Caco-2 (cell line): Measurements from ENCODE around the gene DCTN3. TPM values are rescaled to one million over a fixed set of nuclear protein-coding genes. Genes with fewer than 3 reads are reported as not detected.

Experiments used
- BruUV-seq: library from RNA; stranded (reverse); fragments of 400-500 nt; replicated peaks from 2 replicates; lab custom pipeline; 2021; lab: Mats Ljungman, UMichigan
- CTCF ChIA-PET: fragments of 300-600 bp; sonication (Branson Sonifier 250); formaldehyde crosslinking; loops from one replicate; lab custom pipeline; 2022; ENCODE audit warnings: antibody characterized with exemption; lab: Charles Lee
- POLR2A ChIA-PET: fragments of 300-600 bp; sonication (Branson Sonifier 250); formaldehyde crosslinking; loops from one replicate; lab custom pipeline; 2022; ENCODE audit warnings: antibody characterized with exemption; lab: Charles Lee
- DNase-seq, 2 experiments: peaks; one replicate each; pipeline versions ENCODE4 v3.0.0 to v3.0.0-alpha.2; 2020 to 2022
- H3K27me3 ChIP-seq: replicated peaks from 2 replicates; pipeline ENCODE4 v1.6.0; 2011; ENCODE audit warnings: low read length; ENCODE audit not compliant: control insufficient read depth, insufficient read depth
- H3K36me3 ChIP-seq: 2 replicates; pipeline ENCODE4 v1.5.1; 2011; ENCODE audit warnings: low read length; ENCODE audit not compliant: control insufficient read depth, insufficient read depth
- H3K4me1 ChIP-seq: fragments of 250-450 bp; sonication (Bioruptor Pico); 2 replicates; pipeline ENCODE4 v1.5.1; 2020; ENCODE audit warnings: mild to moderate bottlenecking
- H3K4me3 ChIP-seq: 2 replicates; pipeline ENCODE4 v1.5.1; 2011; ENCODE audit warnings: low read depth, mild to moderate bottlenecking, control low read depth, low read length
- H3K9me3 ChIP-seq: fragments of 250-450 bp; sonication (Bioruptor Pico); 2 replicates; pipeline ENCODE4 v1.5.1; 2020; ENCODE audit warnings: mild to moderate bottlenecking, moderate library complexity
- H3K27ac Mint-ChIP-seq: one replicate; pipeline ENCODE4 v1.8.0; 2022; ENCODE audit warnings: mixed read lengths; ENCODE audit not compliant: unreplicated experiment
- H3K27me3 Mint-ChIP-seq: one replicate; pipeline ENCODE4 v1.8.0; 2022; ENCODE audit warnings: mixed read lengths; ENCODE audit not compliant: insufficient read depth, unreplicated experiment
- H3K36me3 Mint-ChIP-seq: one replicate; pipeline ENCODE4 v1.8.0; 2022; ENCODE audit warnings: mild to moderate bottlenecking, mixed read lengths; ENCODE audit not compliant: insufficient read depth, unreplicated experiment
- H3K4me1 Mint-ChIP-seq: one replicate; pipeline ENCODE4 v1.8.0; 2022; ENCODE audit warnings: low read depth, mixed read lengths; ENCODE audit not compliant: unreplicated experiment
- H3K4me3 Mint-ChIP-seq: one replicate; pipeline ENCODE4 v1.8.0; 2022; ENCODE audit warnings: mild to moderate bottlenecking, moderate library complexity, mixed read lengths; ENCODE audit not compliant: unreplicated experiment
- H3K9me3 Mint-ChIP-seq: one replicate; pipeline ENCODE4 v1.8.0; 2022; ENCODE audit warnings: mixed read lengths; ENCODE audit not compliant: unreplicated experiment
- CTCF ChIP-seq, 2 experiments: fragments of 200-600 bp in 1 of 2; IDR thresholded peaks; 1 replicate in 1 of 2; 2 replicates in 1 of 2; pipeline versions ENCODE4 v1.5.1 to v1.8.0; 2011 to 2022; ENCODE audit warnings: antibody characterized with exemption in 1 of 2, control low read depth in 1 of 2, inconsistent platforms in 1 of 2, low read depth in 1 of 2, low read length in 1 of 2, mild to moderate bottlenecking in 1 of 2, moderate library complexity in 1 of 2; ENCODE audit not compliant: insufficient read depth in 1 of 2, severe bottlenecking in 1 of 2, unreplicated experiment in 1 of 2
- intact Hi-C: fragments of 100-400 bp; cut with micrococcal nuclease; formaldehyde crosslinking; loops from one replicate; pipeline ENCODE4 v1.10.0; 2022; ENCODE audit not compliant: unreplicated experiment
- total RNA-seq: library from RNA; stranded (reverse); gene quantifications from 2 replicates; pipeline ENCODE4 v1.2.3, GENCODE V29; 2022

DCTN3 gene
- total RNA-seq, 1 experiment from 2014 or later: 70.0 TPM

GRCh38 chr9:34572092-34572491, 48.2 kb downstream of the DCTN3 start:
- no peak overlapping the region for H3K27ac Mint-ChIP-seq
- CTCF ChIA-PET: no interaction called here
- H3K27me3 Mint-ChIP-seq: peaks cover 10% of the 10 kb centered on the region
- DNase-seq: no peak
- Histone ChIP-seq H3K9me3 (no peaks in the 10 kb centered on the region), H3K4me3 (no peak overlapping the region), H3K4me1 (no peaks in the 10 kb centered on the region), H3K27me3 (no peaks in the 10 kb centered on the region; the same call in 1 of the 2 replicates), H3K36me3 (no peaks in the 10 kb centered on the region)
- no peak overlapping the region for H3K4me3 Mint-ChIP-seq
- no TSS peak for BruUV-seq
- H3K9me3 Mint-ChIP-seq: no peaks in the 10 kb centered on the region
- no peaks in the 10 kb centered on the region for H3K36me3 Mint-ChIP-seq
- POLR2A ChIA-PET: no interaction called here
- no peaks in the 10 kb centered on the region for H3K4me1 Mint-ChIP-seq
- intact Hi-C loops: no loop called here
- TF ChIP-seq CTCF (IDR thresholded peaks at IDR 0.05; ENCODE audit: insufficient read depth in 1 of 2, low read depth in 1 of 2, low read length in 1 of 2, severe bottlenecking in 1 of 2, unreplicated experiment in 1 of 2): no peak

GRCh38 chr9:34571481-34571810, 48.8 kb downstream of the DCTN3 start:
- no peak overlapping the region for H3K4me3 Mint-ChIP-seq
- H3K4me1 Mint-ChIP-seq: no peaks in the 10 kb centered on the region
- no peaks in the 10 kb centered on the region for H3K9me3 Mint-ChIP-seq
- H3K27me3 Mint-ChIP-seq: peaks cover 10% of the 10 kb centered on the region
- CTCF ChIA-PET: interaction anchor here (1.6 kb wide), 1 partner anchor 20 kb away, joined by 7 read pairs; no protein-coding TSS in a partner anchor
- intact Hi-C loops: no loop called here
- no peak overlapping the region for H3K27ac Mint-ChIP-seq
- Histone ChIP-seq H3K27me3 (no peaks in the 10 kb centered on the region; the same call in 1 of the 2 replicates), H3K36me3 (no peaks in the 10 kb centered on the region), H3K4me1 (no peaks in the 10 kb centered on the region), H3K4me3 (no peak overlapping the region), H3K9me3 (no peaks in the 10 kb centered on the region)
- POLR2A ChIA-PET: no interaction called here
- no peak for DNase-seq
- H3K36me3 Mint-ChIP-seq: no peaks in the 10 kb centered on the region
- no TSS peak for BruUV-seq
- no peak for TF ChIP-seq CTCF (IDR thresholded peaks at IDR 0.05; ENCODE audit: insufficient read depth in 1 of 2, low read depth in 1 of 2, low read length in 1 of 2, severe bottlenecking in 1 of 2, unreplicated experiment in 1 of 2)

GRCh38 chr9:34570809-34571480, 49.4 kb downstream of the DCTN3 start:
- Mint-ChIP-seq H3K4me1 (no peaks in the 10 kb centered on the region), H3K27ac (no peak overlapping the region), H3K4me3 (no peak overlapping the region), H3K27me3 (peaks cover 6% of the 10 kb centered on the region), H3K9me3 (no peaks in the 10 kb centered on the region), H3K36me3 (no peaks in the 10 kb centered on the region)
- DNase-seq: no peak
- Histone ChIP-seq H3K36me3 (no peaks in the 10 kb centered on the region), H3K9me3 (no peaks in the 10 kb centered on the region), H3K4me1 (no peaks in the 10 kb centered on the region), H3K27me3 (no peaks in the 10 kb centered on the region; the same call in 1 of the 2 replicates), H3K4me3 (no peak overlapping the region)
- ChIA-PET POLR2A (no interaction called here), CTCF (interaction anchor here (1.6 kb wide), 1 partner anchor 20 kb away, joined by 7 read pairs; no protein-coding TSS in a partner anchor)
- TF ChIP-seq CTCF (IDR thresholded peaks at IDR 0.05; ENCODE audit: insufficient read depth in 1 of 2, low read depth in 1 of 2, low read length in 1 of 2, severe bottlenecking in 1 of 2, unreplicated experiment in 1 of 2): no peak
- intact Hi-C loops: no loop called here
- BruUV-seq: no TSS peak
